ENCODE results near the gene PTGES2.

DNA sequence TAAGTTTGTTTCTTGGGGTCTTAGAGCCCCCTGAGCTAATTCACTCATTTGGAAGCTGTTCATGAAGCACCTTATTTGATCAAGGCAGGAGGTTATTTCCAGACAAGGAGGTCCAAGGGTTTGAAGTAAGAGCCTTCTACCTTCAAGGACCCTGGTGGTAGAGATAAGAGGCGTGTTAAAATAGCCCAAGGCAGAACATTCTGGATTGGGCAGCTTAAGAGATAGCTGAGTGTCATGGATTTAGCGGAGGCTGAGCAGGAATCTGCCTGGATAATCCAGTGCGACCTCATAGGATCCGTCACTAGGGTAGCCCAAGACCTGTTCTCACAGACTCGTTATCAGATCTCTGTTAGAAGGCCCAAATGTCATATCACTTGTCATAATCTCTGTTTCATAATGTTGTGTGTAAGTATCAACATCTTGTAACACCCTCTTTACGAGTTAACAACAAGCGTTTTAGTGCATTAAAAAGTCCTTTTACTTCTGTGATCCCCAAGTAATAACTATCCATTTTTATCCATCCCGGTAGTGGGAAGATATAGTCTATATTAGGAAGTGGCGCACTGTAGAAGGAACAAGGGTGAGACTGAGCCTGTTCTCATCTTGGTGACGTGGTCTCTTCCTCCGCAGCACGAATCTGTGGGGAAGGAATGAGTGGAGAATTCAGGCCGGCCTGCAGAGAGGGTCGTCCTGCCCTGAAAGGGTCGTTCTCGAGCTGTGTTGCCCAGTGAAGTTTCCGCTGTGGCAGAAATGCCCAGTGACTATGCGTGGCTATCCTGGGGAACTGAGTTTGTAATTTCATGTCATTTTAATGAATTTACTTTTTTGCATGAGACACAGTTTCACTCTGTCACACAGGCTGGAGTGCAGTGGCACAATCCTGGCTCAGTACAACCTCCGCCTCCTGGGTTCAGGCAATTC, 30.7 kb downstream of the PTGES2 start:
- TF ChIP-seq, protein P1, sequence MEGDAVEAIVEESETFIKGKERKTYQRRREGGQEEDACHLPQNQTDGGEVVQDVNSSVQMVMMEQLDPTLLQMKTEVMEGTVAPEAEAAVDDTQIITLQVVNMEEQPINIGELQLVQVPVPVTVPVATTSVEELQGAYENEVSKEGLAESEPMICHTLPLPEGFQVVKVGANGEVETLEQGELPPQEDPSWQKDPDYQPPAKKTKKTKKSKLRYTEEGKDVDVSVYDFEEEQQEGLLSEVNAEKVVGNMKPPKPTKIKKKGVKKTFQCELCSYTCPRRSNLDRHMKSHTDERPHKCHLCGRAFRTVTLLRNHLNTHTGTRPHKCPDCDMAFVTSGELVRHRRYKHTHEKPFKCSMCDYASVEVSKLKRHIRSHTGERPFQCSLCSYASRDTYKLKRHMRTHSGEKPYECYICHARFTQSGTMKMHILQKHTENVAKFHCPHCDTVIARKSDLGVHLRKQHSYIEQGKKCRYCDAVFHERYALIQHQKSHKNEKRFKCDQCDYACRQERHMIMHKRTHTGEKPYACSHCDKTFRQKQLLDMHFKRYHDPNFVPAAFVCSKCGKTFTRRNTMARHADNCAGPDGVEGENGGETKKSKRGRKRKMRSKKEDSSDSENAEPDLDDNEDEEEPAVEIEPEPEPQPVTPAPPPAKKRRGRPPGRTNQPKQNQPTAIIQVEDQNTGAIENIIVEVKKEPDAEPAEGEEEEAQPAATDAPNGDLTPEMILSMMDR (IDR thresholded peaks at IDR 0.05): no peak
- no peak for TF ChIP-seq YY1 (IDR thresholded peaks at IDR 0.05; ENCODE audit: low read depth)
- TF ChIP-seq TEAD4 (IDR thresholded peaks at IDR 0.05; ENCODE audit: borderline replicate concordance, insufficient read depth): no peak
- TF ChIP-seq RFX5 (IDR thresholded peaks at IDR 0.05; ENCODE audit: low read length): no peak
- no peak for TF ChIP-seq POLR2AphosphoS5 (IDR thresholded peaks at IDR 0.05; ENCODE audit: low read depth, low read length)
- TF ChIP-seq RXRA (IDR thresholded peaks at IDR 0.05; ENCODE audit: borderline replicate concordance, low read depth): no peak
- no peak for TF ChIP-seq SIN3A (IDR thresholded peaks at IDR 0.05; ENCODE audit: borderline replicate concordance, low read depth, low read length)
- no peak for TF ChIP-seq NRF1 (IDR thresholded peaks at IDR 0.05; ENCODE audit: low read depth, low read length)
- no peak for TF ChIP-seq JUND (IDR thresholded peaks at IDR 0.05)
- no peak for TF ChIP-seq RAD21 (IDR thresholded peaks at IDR 0.05; ENCODE audit: low read length)
